CD8-positive, alpha-beta memory T cell (primary cell): Measurements from ENCODE around the gene ZFTA. TPM values are rescaled to one million over a fixed set of nuclear protein-coding genes. Genes with fewer than 3 reads are reported as not detected.
"Not testable (repeated sequence)": the region's sequence is repeated elsewhere in the genome, so short reads cannot be mapped to it uniquely, and the experiment has no call there.

Experiments
- CTCF ChIA-PET: fragments of 350-600 bp; sonication (Branson Sonifier 250); formaldehyde crosslinking; loops from one replicate; lab custom pipeline; 2021; ENCODE audit warnings: antibody characterized with exemption; lab: Charles Lee
- POLR2A ChIA-PET: fragments of 350-600 bp; sonication (Branson Sonifier 250); formaldehyde crosslinking; loops from one replicate; lab custom pipeline; 2021; ENCODE audit warnings: antibody characterized with exemption; lab: Charles Lee
- DNase-seq, 5 donors: peaks; one replicate each; pipeline versions ENCODE4 v3.0.0 to v3.0.0-alpha.2; 2020 to 2022; ENCODE audit warnings: mixed read lengths in 1 of 5
- H3K27ac ChIP-seq: one replicate; pipeline ENCODE4 v1.7.0; 2013; ENCODE audit warnings: low read depth, mild to moderate bottlenecking, low read length, moderate library complexity
- H3K27me3 ChIP-seq: 2 replicates; pipeline ENCODE4 v1.7.0; 2013; ENCODE audit warnings: low read length, mild to moderate bottlenecking; ENCODE audit not compliant: insufficient read depth, poor library complexity, severe bottlenecking
- H3K36me3 ChIP-seq: 2 replicates; pipeline ENCODE4 v1.7.0; 2013; ENCODE audit warnings: mild to moderate bottlenecking, low read length, moderate library complexity; ENCODE audit not compliant: insufficient read depth
- H3K4me1 ChIP-seq: 2 replicates; pipeline ENCODE4 v1.7.0; 2013; ENCODE audit warnings: mild to moderate bottlenecking, low read length, moderate library complexity; ENCODE audit not compliant: insufficient read depth
- H3K4me3 ChIP-seq: 2 replicates; pipeline ENCODE4 v1.7.0; 2013; ENCODE audit warnings: mild to moderate bottlenecking, low read length
- H3K9me3 ChIP-seq: 2 replicates; pipeline ENCODE4 v1.7.0; 2013; ENCODE audit warnings: mild to moderate bottlenecking, low read length
- H3K27ac Mint-ChIP-seq, 8 donors: one replicate each; pipeline ENCODE4 v1.8.0; 2020 to 2021; ENCODE audit warnings: mixed read lengths in 8 of 8, mild to moderate bottlenecking in 6 of 8, inconsistent platforms in 3 of 8, moderate library complexity in 3 of 8
- H3K27me3 Mint-ChIP-seq, 2 donors: one replicate each; pipeline ENCODE4 v1.8.0; 2020 to 2021; ENCODE audit warnings: mixed read lengths in 2 of 2, mild to moderate bottlenecking in 1 of 2, moderate library complexity in 1 of 2
- H3K36me3 Mint-ChIP-seq, 3 donors: one replicate each; pipeline ENCODE4 v1.8.0; 2020 to 2021; ENCODE audit warnings: mixed read lengths in 3 of 3, inconsistent platforms in 1 of 3, mild to moderate bottlenecking in 1 of 3
- H3K4me1 Mint-ChIP-seq, 3 donors: one replicate each; pipeline ENCODE4 v1.8.0; 2020 to 2021; ENCODE audit warnings: mixed read lengths in 3 of 3, inconsistent platforms in 1 of 3, mild to moderate bottlenecking in 1 of 3
- H3K4me3 Mint-ChIP-seq, 7 donors: one replicate each; pipeline ENCODE4 v1.8.0; 2020 to 2021; ENCODE audit warnings: mixed read lengths in 7 of 7, mild to moderate bottlenecking in 6 of 7, moderate library complexity in 4 of 7, inconsistent platforms in 2 of 7
- H3K9me3 Mint-ChIP-seq, 5 donors: one replicate each; pipeline ENCODE4 v1.8.0; 2020 to 2022; ENCODE audit warnings: mixed read lengths in 5 of 5, mild to moderate bottlenecking in 3 of 5, moderate library complexity in 2 of 5, inconsistent platforms in 1 of 5
- polyA plus RNA-seq: library from polyadenylated mRNA; unstranded; fragments of 300-500 nt; fragmentation: Illumina TruSeq; gene quantifications from one replicate; pipeline ENCODE4 v1.2.3, GENCODE V29; 2021
- total RNA-seq, 2 experiments: library from RNA; stranded (reverse); gene quantifications; one replicate each; pipeline ENCODE4 v1.2.3, GENCODE V29; 2021

Gene ZFTA
- total and polyA plus RNA-seq, 3 experiments from 2014 or later, result 0.37 to 7.6 (median 7.0) TPM

DNA sequence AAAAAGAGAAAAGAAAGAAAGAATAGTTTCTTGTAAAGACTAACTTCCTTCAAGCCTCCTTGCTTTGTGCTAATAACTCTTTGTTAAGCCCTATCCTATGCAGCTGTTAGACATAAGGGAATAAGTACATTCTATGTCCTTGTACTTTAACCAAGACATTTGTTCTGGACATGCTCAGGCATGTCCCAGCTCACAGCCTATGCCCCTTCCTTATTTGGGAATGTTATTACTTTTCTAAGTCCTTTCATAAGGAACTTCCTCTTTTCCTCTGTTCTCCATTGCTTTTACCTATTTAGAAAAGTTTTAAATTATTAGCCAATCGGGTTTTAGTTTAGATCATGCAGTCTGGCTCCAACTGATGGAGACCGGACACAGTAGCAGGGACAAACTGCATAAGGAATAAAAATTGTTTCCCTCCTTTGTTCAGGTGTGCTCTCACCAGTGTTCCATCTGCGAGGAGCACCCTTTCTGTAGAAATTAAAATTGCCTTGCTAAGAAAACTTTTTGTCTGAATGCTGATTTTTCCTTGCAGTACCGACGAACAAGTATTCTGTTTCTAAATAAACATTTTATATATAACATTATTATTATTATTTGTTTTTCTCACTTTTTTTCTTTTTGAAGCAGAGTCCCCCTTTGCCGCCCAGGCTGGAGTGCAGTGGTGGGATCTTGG, 23.1 kb upstream of the ZFTA start:
- Mint-ChIP-seq H3K27ac (no peak overlapping the region), H3K4me1 (peaks cover 0 to 1% (median 0%) of the 10 kb centered on the region in 3 donors), H3K36me3 (peaks cover 0 to 4% (median 0%) of the 10 kb centered on the region in 3 donors), H3K4me3 (no peak overlapping the region), H3K27me3 (peaks cover 4 to 8% of the 10 kb centered on the region in 2 donors), H3K9me3 (peaks cover 9 to 23% (median 15%) of the 10 kb centered on the region in 5 donors)
- Histone ChIP-seq H3K4me1 (no peaks in the 10 kb centered on the region), H3K4me3 (no peak overlapping the region), H3K36me3 (no peaks in the 10 kb centered on the region), H3K27ac (no peak overlapping the region), H3K27me3 (no peaks in the 10 kb centered on the region), H3K9me3 (no peaks in the 10 kb centered on the region)
- ChIA-PET POLR2A (no interaction called here), CTCF (no interaction called here)
- DNase-seq, result no peak

DNA sequence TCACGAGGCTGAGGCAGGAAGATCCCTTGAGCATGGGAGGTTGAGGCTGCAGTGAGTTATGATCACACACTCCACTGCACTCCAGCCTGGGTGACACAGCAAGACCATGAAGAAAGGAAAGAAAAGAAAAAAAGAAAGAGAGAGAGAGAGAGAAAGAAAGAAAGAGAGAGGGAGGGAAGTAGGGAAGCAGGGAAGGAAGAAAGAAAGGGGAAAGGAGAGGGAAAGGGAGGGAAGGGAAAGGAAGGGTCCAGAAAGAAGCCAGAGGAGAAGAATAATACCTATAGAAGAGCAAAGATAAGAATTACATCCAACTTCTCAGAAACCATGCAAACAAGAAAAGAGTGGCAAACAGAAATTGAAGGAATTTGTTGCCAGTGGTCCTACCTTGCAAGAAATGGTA, 17.2 kb upstream of the ZFTA start:
- Histone ChIP-seq H3K27me3 (no peaks in the 10 kb centered on the region), H3K4me1 (no peaks in the 10 kb centered on the region), H3K4me3 (no peak overlapping the region), H3K36me3 (no peaks in the 10 kb centered on the region), H3K9me3 (no peaks in the 10 kb centered on the region), H3K27ac (no peak overlapping the region)
- H3K27me3 Mint-ChIP-seq, result peaks cover 0 to 16% of the 10 kb centered on the region in 2 donors
- no peak overlapping the region for H3K4me3 Mint-ChIP-seq
- POLR2A ChIA-PET, result interaction anchor here (0.7 kb wide), 1 partner anchor 29 kb away, joined by 5 read pairs; no protein-coding TSS in a partner anchor
- H3K36me3 Mint-ChIP-seq, result no peaks in the 10 kb centered on the region
- no peak overlapping the region for H3K27ac Mint-ChIP-seq
- peaks cover 5 to 8% (median 7%) of the 10 kb centered on the region in 3 donors for H3K4me1 Mint-ChIP-seq
- no peak for DNase-seq
- CTCF ChIA-PET, result interaction anchor here (0.7 to 1.0 kb wide), 2 partner anchors 25 to 480 kb away, joined by 3 read pairs; no protein-coding TSS in a partner anchor
- peaks cover 0 to 3% (median under 1%) of the 10 kb centered on the region in 5 donors for H3K9me3 Mint-ChIP-seq

DNA sequence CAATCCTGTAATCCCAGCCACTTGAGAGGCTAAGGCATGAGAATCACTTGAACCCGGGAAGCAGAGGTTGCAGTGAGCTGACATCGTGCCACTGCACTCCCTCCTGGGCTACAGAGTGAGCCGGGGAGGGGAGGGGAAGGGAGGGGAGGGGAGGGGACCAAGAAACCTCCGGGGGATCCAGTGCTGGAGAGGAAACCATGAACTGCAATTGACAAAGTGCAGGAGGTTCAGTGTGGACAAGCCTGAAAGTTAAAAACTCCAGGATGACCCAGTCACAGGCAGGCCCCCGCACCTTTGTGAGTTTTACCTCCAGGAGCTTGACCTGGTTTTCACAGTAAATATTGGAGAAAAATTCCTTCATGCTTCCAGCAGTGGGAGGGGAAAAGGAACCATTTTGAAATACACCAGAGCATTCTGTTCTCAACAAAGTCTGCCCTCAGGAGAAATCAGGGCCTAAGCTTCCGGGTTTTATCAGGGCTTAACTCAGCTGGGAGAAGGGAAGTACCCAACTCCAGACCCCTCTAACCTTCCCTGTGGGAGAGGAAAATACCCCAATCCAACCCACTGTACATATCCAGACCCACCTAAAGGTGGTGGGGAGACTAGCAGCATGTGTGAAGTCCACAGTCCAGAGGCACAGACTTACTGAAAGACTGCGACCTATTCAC, 15.5 kb upstream of the ZFTA start:
- no peaks in the 10 kb centered on the region for H3K27me3 ChIP-seq
- no peaks in the 10 kb centered on the region for H3K36me3 Mint-ChIP-seq
- H3K4me3 ChIP-seq, result no peak overlapping the region
- H3K9me3 ChIP-seq, result no peaks in the 10 kb centered on the region
- peaks cover 4 to 8% (median 7%) of the 10 kb centered on the region in 3 donors for H3K4me1 Mint-ChIP-seq
- H3K9me3 Mint-ChIP-seq, result no peaks in the 10 kb centered on the region
- POLR2A ChIA-PET, result no interaction called here
- H3K4me3 Mint-ChIP-seq, result no peak overlapping the region
- H3K27me3 Mint-ChIP-seq, result peaks cover 0 to 16% of the 10 kb centered on the region in 2 donors
- H3K27ac ChIP-seq, result no peak overlapping the region
- H3K36me3 ChIP-seq, result no peaks in the 10 kb centered on the region
- no peak for DNase-seq
- H3K4me1 ChIP-seq, result no peaks in the 10 kb centered on the region
- CTCF ChIA-PET, result no interaction called here
- no peak overlapping the region for H3K27ac Mint-ChIP-seq

GRCh38 chr11:63782749-63783148, 14.2 kb upstream of the ZFTA start:
- peaks cover 1 to 17% of the 10 kb centered on the region in 2 donors for H3K27me3 Mint-ChIP-seq
- H3K36me3 Mint-ChIP-seq, result no peaks in the 10 kb centered on the region
- no peaks in the 10 kb centered on the region for H3K27me3 ChIP-seq
- no peaks in the 10 kb centered on the region for H3K9me3 ChIP-seq
- DNase-seq, result no peak
- H3K27ac Mint-ChIP-seq, result no peak overlapping the region
- H3K9me3 Mint-ChIP-seq, result no peaks in the 10 kb centered on the region
- H3K27ac ChIP-seq, result no peak overlapping the region
- peaks cover 4 to 8% (median 7%) of the 10 kb centered on the region in 3 donors for H3K4me1 Mint-ChIP-seq
- no peak overlapping the region for H3K4me3 Mint-ChIP-seq
- ChIA-PET POLR2A (no interaction called here), CTCF (no interaction called here)
- no peaks in the 10 kb centered on the region for H3K4me1 ChIP-seq
- no peaks in the 10 kb centered on the region for H3K36me3 ChIP-seq
- H3K4me3 ChIP-seq, result no peak overlapping the region

DNA sequence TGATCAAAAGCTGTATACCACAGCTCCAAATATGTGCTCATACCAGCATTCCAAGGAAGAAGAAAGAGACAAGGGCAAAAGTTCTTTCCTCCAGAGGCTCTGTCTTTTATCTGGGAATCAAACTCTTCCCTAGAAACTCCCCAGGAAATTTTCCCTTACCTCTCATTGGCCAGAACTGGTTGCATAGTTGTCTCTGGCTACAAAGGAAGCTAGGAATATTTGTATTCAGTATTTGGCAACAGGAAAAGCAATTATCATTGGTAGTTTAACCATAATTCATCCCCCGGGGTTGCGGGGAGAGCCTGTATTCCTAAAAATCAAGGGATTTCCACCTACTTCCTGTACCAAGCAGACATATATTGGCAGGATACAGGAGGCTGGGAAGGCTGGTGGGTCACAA, 10.5 kb upstream of the ZFTA start:
- ChIA-PET CTCF (interaction anchor here (1.7 kb wide), 1 partner anchor 41 kb away, joined by 3 read pairs; no protein-coding TSS in a partner anchor), POLR2A (no interaction called here)
- DNase-seq, result no peak
- Histone ChIP-seq H3K27ac (no peak overlapping the region), H3K4me1 (no peaks in the 10 kb centered on the region), H3K4me3 (no peak overlapping the region), H3K9me3 (no peaks in the 10 kb centered on the region), H3K36me3 (no peaks in the 10 kb centered on the region), H3K27me3 (no peaks in the 10 kb centered on the region)
- no peaks in the 10 kb centered on the region for H3K4me1 Mint-ChIP-seq
- H3K36me3 Mint-ChIP-seq, result no peaks in the 10 kb centered on the region
- no peak overlapping the region for H3K27ac Mint-ChIP-seq
- peaks cover 3 to 7% of the 10 kb centered on the region in 2 donors for H3K27me3 Mint-ChIP-seq
- H3K4me3 Mint-ChIP-seq, result no peak overlapping the region
- no peaks in the 10 kb centered on the region for H3K9me3 Mint-ChIP-seq

DNA sequence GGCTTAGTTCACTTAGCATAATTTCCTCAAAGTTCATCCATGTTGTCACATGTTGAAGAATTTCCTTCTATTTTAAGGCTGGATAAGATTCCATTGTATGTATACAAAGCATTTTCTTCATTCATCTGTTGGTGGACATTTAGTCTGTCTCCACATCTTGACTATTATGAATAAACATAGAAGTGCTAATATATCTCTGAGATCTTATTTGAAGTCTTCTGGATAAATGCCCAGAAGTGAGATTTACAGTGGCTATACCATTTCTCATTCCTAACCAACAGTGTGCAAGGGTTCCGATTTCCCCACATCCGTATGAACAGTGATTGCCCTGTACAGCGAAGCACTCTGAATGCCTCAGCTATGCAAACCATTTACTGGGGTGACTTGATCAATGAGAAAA, 6.6 kb upstream of the ZFTA start:
- H3K4me3 ChIP-seq, result no peak overlapping the region
- Mint-ChIP-seq H3K27ac (no peak overlapping the region), H3K9me3 (no peaks in the 10 kb centered on the region), H3K36me3 (no peaks in the 10 kb centered on the region), H3K4me3 (peak overlapping the region in 1 of 7 donors; percentile 71), H3K27me3 (peaks cover 6 to 13% of the 10 kb centered on the region in 2 donors), H3K4me1 (peaks cover 0 to 1% (median under 1%) of the 10 kb centered on the region in 3 donors)
- no peaks in the 10 kb centered on the region for H3K9me3 ChIP-seq
- POLR2A ChIA-PET, result no interaction called here
- no peak overlapping the region for H3K27ac ChIP-seq
- no peak for DNase-seq
- no peaks in the 10 kb centered on the region for H3K4me1 ChIP-seq
- H3K36me3 ChIP-seq, result no peaks in the 10 kb centered on the region
- CTCF ChIA-PET, result no interaction called here
- H3K27me3 ChIP-seq, result no peaks in the 10 kb centered on the region

GRCh38 chr11:63771741-63772318, 3.3 kb upstream of the ZFTA start:
- H3K4me1 ChIP-seq, H3K27ac ChIP-seq, CTCF ChIA-PET, H3K9me3 Mint-ChIP-seq, H3K4me3 ChIP-seq, DNase-seq, H3K36me3 Mint-ChIP-seq, H3K36me3 ChIP-seq, H3K27me3 Mint-ChIP-seq, H3K9me3 ChIP-seq, POLR2A ChIA-PET, H3K27me3 ChIP-seq, H3K4me3 Mint-ChIP-seq: not testable (repeated sequence)
- H3K27ac Mint-ChIP-seq, result peak overlapping the region in 2 of 8 donors; percentile 10 to 75
- H3K4me1 Mint-ChIP-seq, result peaks cover 8 to 14% (median 9%) of the 10 kb centered on the region in 3 donors

DNA sequence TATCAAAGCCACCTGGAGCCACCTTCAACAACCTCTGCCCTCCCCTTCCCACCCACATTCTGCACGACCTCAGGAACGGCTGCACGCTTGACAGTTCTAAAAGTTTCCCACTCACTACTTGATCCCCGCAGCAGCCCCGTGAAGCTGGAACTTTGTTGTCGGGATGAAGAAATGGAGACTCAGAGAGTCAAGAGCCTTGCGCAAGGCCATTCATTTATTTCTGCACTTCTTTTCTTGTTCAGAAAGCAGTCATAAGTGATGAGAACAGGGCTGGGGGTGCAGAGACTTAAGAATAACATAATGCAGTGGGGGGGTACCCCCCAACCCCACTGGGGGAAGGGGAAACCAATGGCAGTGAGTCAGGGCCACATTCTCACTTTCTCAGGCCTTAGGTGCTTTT, 2.2 kb upstream of the ZFTA start:
- Histone ChIP-seq H3K27ac (no peak overlapping the region), H3K4me3 (no peak overlapping the region), H3K27me3 (no peaks in the 10 kb centered on the region), H3K36me3 (no peaks in the 10 kb centered on the region), H3K9me3 (no peaks in the 10 kb centered on the region), H3K4me1 (peaks cover 8% of the 10 kb centered on the region)
- Mint-ChIP-seq H3K27ac (no peak overlapping the region), H3K36me3 (peaks cover 0 to 7% (median 0%) of the 10 kb centered on the region in 3 donors), H3K9me3 (no peaks in the 10 kb centered on the region), H3K4me3 (peak overlapping the region in 6 of 7 donors; percentile 21 to 83 (median 48)), H3K27me3 (peaks cover 5 to 9% of the 10 kb centered on the region in 2 donors), H3K4me1 (peaks cover 8 to 17% (median 9%) of the 10 kb centered on the region in 3 donors)
- DNase-seq, result no peak
- ChIA-PET CTCF (no interaction called here), POLR2A (interaction anchor here (0.6 kb wide), 1 partner anchor 9 kb away, joined by 4 read pairs; no protein-coding TSS in a partner anchor)
